CD4-positive, alpha-beta T cell treated with Interleukin-17A for 1 hour (primary cell): ENCODE data around the gene RNPC3.
"Not testable (repeated sequence)": the region's sequence is repeated elsewhere in the genome, so short reads cannot be mapped to it uniquely, and the experiment has no call there.

Source experiments
- DNase-seq: peaks from one replicate; pipeline ENCODE4 v3.0.0-alpha.2; 2020

RNPC3 gene

DNA sequence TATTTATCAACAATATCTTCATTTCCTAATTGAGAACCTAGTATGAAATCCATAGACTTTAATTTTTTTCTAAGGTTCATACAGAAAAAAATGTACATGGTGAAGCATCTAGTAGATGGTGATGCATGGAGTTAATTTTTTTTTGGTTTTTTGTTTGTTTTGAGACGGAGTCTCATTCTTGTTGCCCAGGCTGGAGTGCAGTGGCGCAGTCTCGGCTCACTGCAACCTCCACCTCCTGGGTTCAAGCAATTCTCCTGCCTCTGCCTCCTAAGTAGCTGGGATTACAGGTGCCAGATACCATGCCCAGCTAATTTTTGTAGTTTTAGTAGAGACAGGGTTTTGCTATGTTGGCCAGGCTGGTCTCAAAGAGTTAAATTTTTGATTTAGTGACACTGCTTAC lies 35.6 kb downstream of the RNPC3 start:
- DNase-seq, result not testable (repeated sequence)

DNA sequence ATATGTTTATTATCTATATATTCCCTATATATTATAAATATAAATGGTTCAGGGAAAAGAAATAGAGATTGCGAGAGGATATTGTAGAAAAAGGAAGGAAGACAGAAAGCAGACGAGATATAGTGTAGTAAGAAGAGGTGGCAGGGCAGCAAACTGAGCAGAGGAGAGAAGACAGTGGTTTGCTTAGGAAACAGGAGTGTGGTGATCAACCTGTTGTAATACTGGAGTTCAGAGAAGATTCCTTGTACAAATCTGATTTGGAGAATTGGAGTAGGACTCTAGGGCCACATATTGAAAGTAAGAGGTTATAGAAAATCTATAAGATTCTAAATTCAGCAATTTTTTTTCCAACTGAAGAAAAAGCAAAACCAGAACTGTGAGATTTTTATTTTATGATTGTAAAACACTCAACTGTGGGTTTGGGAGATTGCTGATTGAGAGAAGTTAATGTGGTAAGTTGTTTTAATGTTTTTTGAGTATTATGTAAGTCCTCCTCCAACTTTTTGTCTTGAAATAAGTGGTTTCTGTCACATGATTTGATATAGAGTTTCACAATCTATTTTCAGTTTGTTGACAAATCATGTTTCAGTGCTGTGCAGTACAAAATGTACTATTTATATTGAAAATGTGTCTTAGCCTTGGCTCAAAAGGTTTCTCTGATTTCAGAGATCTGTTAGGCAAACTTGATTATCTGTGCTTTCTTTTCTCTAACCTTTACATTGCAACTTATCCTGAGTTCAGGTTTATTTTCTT lies 36.3 kb downstream of the RNPC3 start:
- DNase-seq, result no peak

DNA sequence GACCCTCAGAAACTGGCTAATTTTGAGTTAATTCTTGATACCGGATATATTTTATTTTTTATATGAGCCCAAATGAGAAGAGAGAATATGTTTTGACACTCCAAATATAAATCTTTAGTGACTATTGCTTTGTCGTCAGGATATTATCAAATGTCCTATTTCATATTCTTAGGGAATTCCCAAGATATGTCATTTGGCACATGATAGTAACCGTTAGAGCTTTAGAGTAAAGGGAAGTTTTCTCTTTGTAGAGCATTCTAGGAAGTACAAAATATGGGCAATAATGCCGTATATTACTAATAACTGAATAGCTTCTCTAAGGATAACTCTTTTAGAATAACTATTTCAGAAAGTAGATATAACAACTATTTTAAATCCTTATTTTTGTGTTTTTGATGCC lies 37.6 kb downstream of the RNPC3 start:
- no peak for DNase-seq

DNA sequence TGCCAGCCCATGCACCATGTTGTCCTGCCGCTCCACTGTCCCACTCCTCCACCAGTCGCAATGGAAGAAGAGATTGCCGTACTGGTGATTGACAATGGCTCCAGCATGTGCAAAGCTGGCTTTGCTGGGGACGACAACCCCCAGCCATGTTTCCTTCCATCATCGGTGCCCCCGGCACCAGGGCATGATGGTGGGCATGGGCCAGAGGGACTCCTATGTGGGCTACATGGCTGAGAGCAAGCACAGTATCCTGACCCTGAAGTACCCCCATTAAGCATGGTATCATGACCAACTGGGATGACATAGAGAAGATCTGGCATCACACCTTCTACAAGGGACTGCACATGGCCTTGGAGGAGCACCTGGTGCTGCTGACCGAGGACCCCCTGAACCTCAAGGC lies 44.0 kb downstream of the RNPC3 start:
- no peak for DNase-seq

DNA sequence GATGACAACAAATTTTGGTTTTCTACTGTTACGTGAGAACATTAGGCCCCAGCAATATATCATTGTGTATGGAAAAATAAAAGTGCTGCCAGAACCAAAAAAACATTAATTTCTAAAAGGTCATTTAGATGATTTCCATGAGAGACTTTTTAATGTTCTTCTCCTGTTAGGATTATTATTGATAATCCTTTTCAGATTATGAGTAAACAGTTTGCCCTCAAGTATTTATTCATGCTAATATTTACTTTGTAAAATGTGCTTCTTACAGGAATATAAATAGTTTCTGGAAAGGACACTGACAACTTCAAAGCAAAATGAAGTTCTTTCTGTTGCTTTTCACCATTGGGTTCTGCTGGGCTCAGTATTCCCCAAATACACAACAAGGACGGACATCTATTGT lies 45.8 kb downstream of the RNPC3 start, which contains the start of gene AMY2B:
TSS of gene AMY2B (plus strand) at position 301 of the 400 bp plus-strand sequence. CDS start at position 315, 14 bp downstream.
- not testable (repeated sequence) for DNase-seq

DNA sequence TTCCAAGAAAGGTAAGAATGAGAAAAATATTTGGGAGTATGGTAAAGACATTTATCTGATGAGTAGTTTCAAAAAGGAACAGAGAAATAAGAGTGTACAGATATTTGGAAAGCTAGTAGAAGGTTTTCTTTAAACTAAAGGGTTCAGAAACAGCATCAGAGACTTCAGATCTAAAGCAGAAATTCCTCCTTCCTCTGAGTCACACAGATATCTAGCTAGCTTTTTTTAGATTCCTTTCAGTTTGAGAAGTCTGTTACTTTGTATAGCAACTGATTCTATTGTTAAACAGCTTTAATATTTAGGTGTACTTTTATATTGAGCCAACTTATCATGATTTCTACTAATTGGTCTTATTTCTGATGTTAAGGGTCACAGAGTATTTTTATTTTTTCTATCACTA lies 50.6 kb downstream of the RNPC3 start:
- no peak for DNase-seq

DNA sequence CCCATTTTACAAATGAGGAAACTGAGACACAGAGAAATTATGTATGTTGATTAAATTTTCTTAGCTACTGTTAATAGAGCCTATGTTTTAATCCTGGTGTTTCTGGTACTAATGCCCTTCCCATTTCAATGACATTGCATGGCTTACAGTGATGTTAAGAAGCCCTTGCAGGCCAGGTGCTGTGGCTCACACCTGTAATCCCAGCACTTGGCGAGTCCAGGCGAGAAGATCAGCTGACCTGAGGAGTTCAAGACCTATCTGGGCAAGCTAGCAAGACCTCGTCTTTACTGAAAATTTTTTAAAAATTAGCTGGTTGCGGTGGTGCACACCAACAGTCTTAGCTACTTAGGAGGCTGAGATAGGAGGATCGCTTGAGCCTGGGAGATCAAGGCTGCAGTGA lies 51.3 kb downstream of the RNPC3 start:
- not testable (repeated sequence) for DNase-seq

DNA sequence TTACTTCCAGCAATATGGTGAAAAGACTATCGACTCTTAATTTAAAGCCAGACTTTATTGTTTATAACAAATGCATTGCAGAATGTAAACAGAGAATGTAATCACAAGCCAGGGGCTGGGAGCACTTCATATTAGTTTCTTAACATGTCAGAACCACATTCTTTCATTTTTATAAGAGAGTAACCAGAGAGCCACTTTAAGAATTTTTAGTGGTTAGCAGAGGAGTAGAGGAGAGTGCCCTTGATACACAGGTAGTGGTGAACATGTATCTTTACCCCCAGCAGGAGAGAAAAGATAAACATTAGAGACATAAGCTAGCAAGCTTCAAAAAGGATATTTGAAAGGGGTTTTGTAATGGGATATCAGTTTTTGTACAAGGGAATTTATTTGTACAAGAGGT lies 57.0 kb downstream of the RNPC3 start:
- DNase-seq, result no peak

DNA sequence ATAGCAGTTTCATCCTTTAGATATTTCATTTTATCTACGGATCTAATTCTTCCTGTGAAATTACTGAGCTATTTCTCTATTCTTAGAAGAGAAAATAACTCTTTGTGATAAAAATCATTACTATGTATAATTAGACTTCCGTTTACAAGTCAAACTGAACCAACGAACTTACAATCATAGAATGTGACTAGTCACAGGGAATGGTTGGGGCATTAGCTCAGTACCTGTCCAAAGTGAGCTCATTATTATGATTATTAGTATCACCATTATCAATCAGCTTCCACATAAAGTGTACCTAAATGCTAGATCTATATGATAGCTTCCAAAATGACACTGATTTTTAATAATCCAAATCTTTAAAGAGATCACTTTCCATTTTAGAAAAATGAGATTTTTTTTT lies 58.4 kb downstream of the RNPC3 start:
- no peak for DNase-seq

DNA sequence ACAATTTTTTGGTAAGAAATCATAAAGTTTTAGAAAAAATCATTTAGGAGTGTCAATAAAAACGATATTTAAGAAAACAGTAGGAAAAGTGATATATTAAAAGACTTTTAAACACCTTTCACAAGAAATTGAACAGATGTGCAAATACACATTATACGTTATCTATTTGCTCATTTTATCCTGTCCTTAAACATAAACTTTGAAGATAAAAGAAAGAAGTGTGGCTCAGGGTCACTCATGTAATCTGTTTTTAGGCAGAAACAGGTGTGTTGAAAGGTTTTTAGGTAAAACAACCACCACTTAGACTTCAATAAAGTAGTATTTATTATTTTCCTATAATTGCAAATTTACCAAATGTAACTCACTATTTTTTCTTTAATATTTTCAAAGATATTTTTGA lies 59.0 kb downstream of the RNPC3 start:
- no peak for DNase-seq

DNA sequence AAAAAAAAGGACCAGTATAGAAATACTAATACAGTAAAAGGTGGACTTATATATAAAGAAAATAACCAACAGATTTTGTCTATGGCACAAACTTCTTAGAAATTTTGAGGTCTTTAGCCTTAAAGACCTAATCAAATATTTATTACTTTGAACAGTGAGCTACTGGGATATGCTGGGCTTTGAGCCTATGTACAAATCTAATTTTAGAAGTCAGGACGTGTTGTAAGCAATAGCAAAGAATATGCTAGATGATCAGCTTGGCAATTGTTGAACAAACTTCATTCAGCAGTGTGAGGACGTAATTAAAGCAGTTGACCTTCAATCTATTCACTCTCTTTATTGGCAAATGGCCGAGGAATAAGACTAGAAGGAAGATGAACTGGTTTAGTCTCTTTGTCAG lies 77.2 kb downstream of the RNPC3 start:
- DNase-seq, result not testable (repeated sequence)
